Gastroesophageal sphincter (tissue), 3 donors: ENCODE data around the gene DDI2.

Experiments
- EP300 ChIP-seq: sonication (generic); formaldehyde crosslinking; IDR thresholded peaks from one replicate; pipeline ENCODE4 v1.6.1; 2017; ENCODE audit warnings: antibody characterized with exemption, mild to moderate bottlenecking
- POLR2A ChIP-seq, 2 donors: fragments of 450-650 bp; IDR thresholded peaks; one replicate each; pipeline ENCODE4 v1.6.1; 2017; ENCODE audit warnings: antibody characterized with exemption in 2 of 2, mild to moderate bottlenecking in 2 of 2, moderate library complexity in 1 of 2
- POLR2AphosphoS5 ChIP-seq: sonication (generic); formaldehyde crosslinking; IDR thresholded peaks from one replicate; pipeline ENCODE4 v1.6.1; 2017; ENCODE audit warnings: antibody characterized with exemption
- TF ChIP-seq, protein P1 (sequence below), 4 experiments: fragments of 200-600 bp in 2 of 4; fragments of 450-650 bp in 2 of 4; sonication (generic) in 1 of 4; IDR thresholded peaks; one replicate each; pipeline ENCODE4 v1.5.1; 2017 to 2019; ENCODE audit warnings: antibody characterized with exemption in 4 of 4, mild to moderate bottlenecking in 2 of 4, moderate library complexity in 2 of 4

DNA sequence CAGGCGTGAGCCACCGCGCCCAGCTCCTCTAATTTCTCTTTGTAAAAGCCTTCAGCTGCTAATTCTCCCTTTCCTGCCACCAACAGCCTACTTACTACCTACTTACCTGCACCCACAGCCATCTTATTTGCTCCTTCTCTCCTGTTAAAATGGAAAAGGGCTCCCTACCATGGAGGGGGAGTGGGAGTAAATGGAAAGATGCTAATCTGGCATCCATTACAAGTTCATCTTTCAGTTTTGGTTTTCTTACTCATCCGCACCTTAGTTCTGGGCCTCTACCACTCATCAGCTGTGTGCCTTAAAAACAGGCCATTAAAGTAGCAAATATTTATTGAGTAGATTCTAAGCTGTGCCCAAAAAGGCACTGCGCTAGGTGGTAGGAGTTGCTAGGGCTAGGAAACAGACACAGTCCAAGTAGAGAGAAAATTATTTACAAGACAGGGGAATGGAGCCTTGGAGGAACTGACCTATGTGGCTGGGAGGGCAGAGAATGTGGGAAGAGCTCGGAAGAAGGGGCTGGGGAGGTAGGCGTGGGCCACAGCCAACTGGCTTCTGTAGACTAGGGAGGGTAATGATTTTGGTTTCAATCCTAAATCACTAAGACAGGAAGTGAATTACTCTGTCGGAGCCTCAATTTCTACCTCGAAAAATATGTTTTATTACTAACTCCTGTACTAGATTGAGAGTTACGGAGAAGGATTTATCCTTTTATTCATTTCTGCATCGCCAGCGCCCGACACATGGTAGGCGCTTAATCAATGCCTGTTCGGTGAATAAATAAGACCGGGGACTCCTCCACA lies 685 bp upstream of the DDI2 start:
- TF ChIP-seq, protein P1, sequence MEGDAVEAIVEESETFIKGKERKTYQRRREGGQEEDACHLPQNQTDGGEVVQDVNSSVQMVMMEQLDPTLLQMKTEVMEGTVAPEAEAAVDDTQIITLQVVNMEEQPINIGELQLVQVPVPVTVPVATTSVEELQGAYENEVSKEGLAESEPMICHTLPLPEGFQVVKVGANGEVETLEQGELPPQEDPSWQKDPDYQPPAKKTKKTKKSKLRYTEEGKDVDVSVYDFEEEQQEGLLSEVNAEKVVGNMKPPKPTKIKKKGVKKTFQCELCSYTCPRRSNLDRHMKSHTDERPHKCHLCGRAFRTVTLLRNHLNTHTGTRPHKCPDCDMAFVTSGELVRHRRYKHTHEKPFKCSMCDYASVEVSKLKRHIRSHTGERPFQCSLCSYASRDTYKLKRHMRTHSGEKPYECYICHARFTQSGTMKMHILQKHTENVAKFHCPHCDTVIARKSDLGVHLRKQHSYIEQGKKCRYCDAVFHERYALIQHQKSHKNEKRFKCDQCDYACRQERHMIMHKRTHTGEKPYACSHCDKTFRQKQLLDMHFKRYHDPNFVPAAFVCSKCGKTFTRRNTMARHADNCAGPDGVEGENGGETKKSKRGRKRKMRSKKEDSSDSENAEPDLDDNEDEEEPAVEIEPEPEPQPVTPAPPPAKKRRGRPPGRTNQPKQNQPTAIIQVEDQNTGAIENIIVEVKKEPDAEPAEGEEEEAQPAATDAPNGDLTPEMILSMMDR (IDR thresholded peaks at IDR 0.05): no peak
- TF ChIP-seq POLR2A (IDR thresholded peaks at IDR 0.05) (no peak), POLR2AphosphoS5 (no peak), EP300 (no peak)
